RWPE1 (cell line): Measurements from ENCODE around the gene DCDC2C.

Experiments used
- CTCF ChIA-PET: fragments of 350-600 bp; sonication (Branson Sonifier 250); formaldehyde crosslinking; extraction: SDS; loops from one replicate; lab custom pipeline; 2021; lab: Yijun Ruan, JAX
- POLR2A ChIA-PET: fragments of 400-600 bp; formaldehyde crosslinking; extraction: SDS; loops from one replicate; lab custom pipeline; 2020; ENCODE audit warnings: antibody characterized with exemption; ENCODE audit not compliant: low non-redundant PET; lab: Yijun Ruan, JAX
- DNase-seq: peaks from one replicate; pipeline ENCODE4 v3.0.0; 2012; ENCODE audit warnings: low spot score
- H3K27ac ChIP-seq: fragments of 450-650 bp; 2 replicates; pipeline ENCODE4 v1.5.1; 2017
- CTCF ChIP-seq: fragments of 450-650 bp; conservative IDR thresholded peaks from 2 replicates; pipeline ENCODE4 v1.5.1; 2017; ENCODE audit warnings: low read depth, mild to moderate bottlenecking

Gene DCDC2C

DNA sequence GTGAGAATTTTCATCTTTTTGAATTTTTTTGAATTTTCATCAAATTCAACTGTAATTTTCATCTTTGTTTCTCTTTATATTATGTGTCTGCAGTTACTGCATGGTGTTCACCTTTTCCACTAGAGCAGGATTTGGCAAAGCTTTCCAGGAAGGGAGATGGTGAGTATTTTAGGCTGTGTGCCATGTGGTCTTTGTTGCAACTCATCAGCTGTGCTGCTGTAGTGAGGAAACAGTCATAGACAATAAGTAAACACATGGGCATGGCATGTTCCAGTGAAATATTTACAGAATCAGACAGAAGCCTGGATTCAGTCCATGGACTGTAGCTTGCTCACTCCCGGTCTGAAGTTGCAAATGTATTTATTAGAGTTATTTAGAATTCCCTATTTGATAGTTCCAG, 120.4 kb downstream of the DCDC2C start:
- DNase-seq, result no peak
- TF ChIP-seq CTCF, result no peak
- POLR2A ChIA-PET, result no interaction called here
- CTCF ChIA-PET, result interaction anchor here (0.7 kb wide), 1 partner anchor 1912 kb away, joined by 5 read pairs; no protein-coding TSS in a partner anchor
- no peak overlapping the region for H3K27ac ChIP-seq

DNA sequence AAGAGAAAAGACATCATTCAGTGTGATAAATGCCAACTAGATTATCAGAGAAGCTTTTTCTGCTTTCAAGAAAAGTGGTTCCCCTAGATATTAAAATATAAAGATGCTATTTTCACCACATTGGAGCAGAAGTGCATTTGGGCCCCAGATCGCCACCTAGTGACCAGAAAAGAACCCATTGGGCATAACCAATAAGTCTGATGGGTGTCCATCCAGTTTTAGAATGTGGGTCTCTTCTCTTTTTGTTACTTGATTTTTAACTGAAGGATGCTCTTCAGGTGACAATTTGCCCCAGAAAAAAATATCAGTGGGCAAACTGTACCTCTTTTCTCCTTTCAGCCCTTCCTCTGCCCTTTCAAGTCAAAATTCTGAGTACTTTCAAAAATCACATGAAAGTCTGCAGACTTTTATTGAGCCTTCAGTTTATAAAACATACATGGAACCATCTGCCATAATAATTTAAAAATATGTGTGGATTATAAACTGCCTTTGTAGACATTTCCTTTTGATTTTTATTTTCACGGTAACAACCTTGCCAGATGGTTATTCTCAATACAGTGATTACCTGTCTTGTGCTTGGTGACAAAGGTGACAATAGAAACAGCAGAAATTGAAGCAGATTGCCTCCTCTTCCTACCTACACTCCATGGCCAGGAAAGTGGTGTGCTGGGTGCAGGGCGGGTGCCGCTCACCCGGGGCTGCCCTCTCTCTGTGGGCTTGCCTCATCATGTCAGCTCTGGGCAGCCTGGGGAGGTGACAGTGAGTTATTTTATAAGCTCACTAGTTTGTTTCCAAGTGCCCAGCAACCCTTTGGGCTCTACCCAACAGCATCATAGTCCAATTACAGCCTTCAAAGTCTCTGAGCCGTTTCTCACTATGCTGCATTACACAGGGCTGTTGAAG, 124.5 kb downstream of the DCDC2C start:
- DNase-seq, result peak; percentile 21
- no peak overlapping the region for H3K27ac ChIP-seq
- POLR2A ChIA-PET, result no interaction called here

DNA sequence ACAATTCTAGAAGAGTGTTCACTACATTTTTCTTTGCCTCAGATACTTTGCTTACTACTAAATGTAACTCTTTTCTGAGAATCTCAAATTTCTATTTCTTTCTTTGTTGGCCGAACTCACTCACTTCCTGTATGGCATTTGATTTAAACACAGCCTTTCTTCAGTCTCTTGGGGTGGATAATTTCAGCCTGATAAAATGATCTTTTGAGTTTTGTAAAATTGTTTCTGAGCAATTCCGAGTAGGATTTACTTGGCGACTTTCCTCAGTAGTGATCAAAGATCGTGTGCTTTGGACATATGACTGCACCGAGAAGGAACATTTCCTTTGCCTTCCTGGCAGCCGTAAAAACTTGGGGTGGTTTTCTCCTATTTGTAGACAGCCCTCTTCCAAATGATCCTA, 127.4 kb downstream of the DCDC2C start:
- no peak for DNase-seq
- H3K27ac ChIP-seq, result no peak overlapping the region
- POLR2A ChIA-PET, result no interaction called here
- CTCF ChIA-PET, result no interaction called here
- no peak for TF ChIP-seq CTCF

More for the DNA sequence above, 124.5 kb downstream of the DCDC2C start:
- peak; percentile 27; the same call in 1 of the 2 replicates for TF ChIP-seq CTCF
- CTCF ChIA-PET, result no interaction called here

GRCh38 chr2:3837086-3837485, 133.7 kb downstream of the DCDC2C start:
- no peak overlapping the region for H3K27ac ChIP-seq
- no peak for TF ChIP-seq CTCF
- DNase-seq, result no peak
- ChIA-PET CTCF (no interaction called here), POLR2A (no interaction called here)

GRCh38 chr2:3838348-3838747, 135.0 kb downstream of the DCDC2C start:
- ChIA-PET POLR2A (no interaction called here), CTCF (no interaction called here)
- DNase-seq, result no peak
- H3K27ac ChIP-seq, result no peak overlapping the region
- no peak for TF ChIP-seq CTCF

GRCh38 chr2:3839476-3839875, 136.1 kb downstream of the DCDC2C start:
- no peak for TF ChIP-seq CTCF
- DNase-seq, result no peak
- H3K27ac ChIP-seq, result no peak overlapping the region
- ChIA-PET CTCF (interaction anchor here (0.6 kb wide), 1 partner anchor 1694 kb away, joined by 3 read pairs; no protein-coding TSS in a partner anchor), POLR2A (no interaction called here)
